Activated T-helper 1 cell treated with anti-CD3 and anti-CD28 coated beads, Interleukin-12 subunit alpha, Interleukin-12 subunit beta, Interleukin-2, Interleukin-4 antibody, amounts not matched to agents 30 ng/mL and 10 ng/mL and 1 ng/mL, durations not matched to agents 14 hours and 24 hours and 36 hours (primary cell): ENCODE results near the gene ZNF232. TPM values are rescaled to one million over a fixed set of nuclear protein-coding genes. Genes with fewer than 3 reads are reported as not detected.
A peak's percentile ranks its signal among the peaks of the same experiment; 100 is the strongest.
"Not testable (repeated sequence)": the region's sequence is repeated elsewhere in the genome, so short reads cannot be mapped to it uniquely, and the experiment has no call there.

ENCODE experiments used
- DNase-seq: peaks from one replicate; pipeline ENCODE4 v3.0.0; 2021; ENCODE audit warnings: low spot score
- H3K27ac Mint-ChIP-seq: one replicate; pipeline ENCODE4 v1.8.0; 2021; ENCODE audit warnings: mild to moderate bottlenecking, mixed read lengths
- H3K27me3 Mint-ChIP-seq: one replicate; pipeline ENCODE4 v1.8.0; 2022; ENCODE audit warnings: mild to moderate bottlenecking, moderate library complexity, mixed read lengths; ENCODE audit not compliant: insufficient read depth
- H3K36me3 Mint-ChIP-seq: one replicate; pipeline ENCODE4 v1.8.0; 2021; ENCODE audit warnings: low read depth, mixed read lengths
- H3K4me1 Mint-ChIP-seq: one replicate; pipeline ENCODE4 v1.8.0; 2021; ENCODE audit warnings: low read depth, mixed read lengths
- H3K4me3 Mint-ChIP-seq: one replicate; pipeline ENCODE4 v1.8.0; 2021; ENCODE audit warnings: mild to moderate bottlenecking, moderate library complexity, mixed read lengths
- H3K9me3 Mint-ChIP-seq: one replicate; pipeline ENCODE4 v1.8.0; 2021; ENCODE audit warnings: mixed read lengths
- intact Hi-C: fragments of 100-400 bp; cut with micrococcal nuclease; formaldehyde crosslinking; loops from one replicate; pipeline ENCODE4 v1.15.1; 2024
- total RNA-seq: library from RNA; stranded (reverse); gene quantifications from 2 replicates; pipeline ENCODE4 v1.2.3, GENCODE V29; 2022

The ZNF232 gene
- total RNA-seq, 1 donor from 2014 or later: 17.3 TPM

GRCh38 chr17:5126719-5127488, 15.2 kb upstream of the ZNF232 start:
- H3K27ac Mint-ChIP-seq: no peak overlapping the region
- intact Hi-C loops: no loop called here
- no peaks in the 10 kb centered on the region for H3K36me3 Mint-ChIP-seq
- no peaks in the 10 kb centered on the region for H3K4me1 Mint-ChIP-seq
- no peak for DNase-seq
- peaks cover 9% of the 10 kb centered on the region for H3K27me3 Mint-ChIP-seq
- H3K4me3 Mint-ChIP-seq: no peak overlapping the region
- H3K9me3 Mint-ChIP-seq: no peaks in the 10 kb centered on the region

GRCh38 chr17:5124896-5125295, 13.2 kb upstream of the ZNF232 start:
- H3K9me3 Mint-ChIP-seq, intact Hi-C loops, H3K36me3 Mint-ChIP-seq, H3K4me3 Mint-ChIP-seq, H3K27ac Mint-ChIP-seq, H3K4me1 Mint-ChIP-seq, DNase-seq: not testable (repeated sequence)
- peaks cover 20% of the 10 kb centered on the region for H3K27me3 Mint-ChIP-seq

GRCh38 chr17:5124125-5124760, 12.6 kb upstream of the ZNF232 start:
- peaks cover 22% of the 10 kb centered on the region for H3K27me3 Mint-ChIP-seq
- H3K27ac Mint-ChIP-seq, DNase-seq, H3K9me3 Mint-ChIP-seq, H3K36me3 Mint-ChIP-seq, intact Hi-C loops, H3K4me3 Mint-ChIP-seq, H3K4me1 Mint-ChIP-seq: not testable (repeated sequence)

GRCh38 chr17:5123343-5124124, 11.9 kb upstream of the ZNF232 start:
- no peak overlapping the region for H3K27ac Mint-ChIP-seq
- no peaks in the 10 kb centered on the region for H3K4me1 Mint-ChIP-seq
- H3K36me3 Mint-ChIP-seq: no peaks in the 10 kb centered on the region
- H3K4me3 Mint-ChIP-seq: no peak overlapping the region
- peaks cover 24% of the 10 kb centered on the region for H3K27me3 Mint-ChIP-seq
- intact Hi-C loops: no loop called here
- H3K9me3 Mint-ChIP-seq: no peaks in the 10 kb centered on the region
- DNase-seq: no peak

- Mint-ChIP-seq H3K27me3 (peaks cover 24% of the 10 kb centered on the region), H3K27ac (no peak overlapping the region), H3K4me3 (no peak overlapping the region), H3K9me3 (no peaks in the 10 kb centered on the region), H3K36me3 (no peaks in the 10 kb centered on the region), H3K4me1 (no peaks in the 10 kb centered on the region)
- no peak for DNase-seq
- intact Hi-C loops: no loop called here
These were observed 11.1 kb upstream of the ZNF232 start for GRCh38 chr17:5122586-5123342.

- intact Hi-C loops, H3K36me3 Mint-ChIP-seq, H3K9me3 Mint-ChIP-seq, H3K27ac Mint-ChIP-seq, H3K4me1 Mint-ChIP-seq, DNase-seq: not testable (repeated sequence)
- H3K4me3 Mint-ChIP-seq: peak overlapping the region; percentile 17
- peaks cover 31% of the 10 kb centered on the region for H3K27me3 Mint-ChIP-seq
These were observed 10.4 kb upstream of the ZNF232 start for GRCh38 chr17:5122056-5122455.

- H3K27ac Mint-ChIP-seq: no peak overlapping the region
- H3K4me1 Mint-ChIP-seq: no peaks in the 10 kb centered on the region
- intact Hi-C loops: no loop called here
- no peaks in the 10 kb centered on the region for H3K36me3 Mint-ChIP-seq
- no peak overlapping the region for H3K4me3 Mint-ChIP-seq
- DNase-seq: no peak
- peaks cover 37% of the 10 kb centered on the region for H3K27me3 Mint-ChIP-seq
- H3K9me3 Mint-ChIP-seq: peaks cover 3% of the 10 kb centered on the region
These were observed 9.6 kb upstream of the ZNF232 start for GRCh38 chr17:5121186-5121841.

- H3K4me3 Mint-ChIP-seq, H3K9me3 Mint-ChIP-seq, H3K27ac Mint-ChIP-seq, DNase-seq, H3K36me3 Mint-ChIP-seq, intact Hi-C loops, H3K4me1 Mint-ChIP-seq: not testable (repeated sequence)
- H3K27me3 Mint-ChIP-seq: peaks cover 38% of the 10 kb centered on the region
These were observed 8.9 kb upstream of the ZNF232 start for GRCh38 chr17:5120436-5121185.

- DNase-seq: no peak
- peaks cover 3% of the 10 kb centered on the region for H3K9me3 Mint-ChIP-seq
- H3K4me1 Mint-ChIP-seq: no peaks in the 10 kb centered on the region
- intact Hi-C loops: no loop called here
- H3K27ac Mint-ChIP-seq: no peak overlapping the region
- peaks cover 41% of the 10 kb centered on the region for H3K27me3 Mint-ChIP-seq
- H3K36me3 Mint-ChIP-seq: no peaks in the 10 kb centered on the region
- H3K4me3 Mint-ChIP-seq: no peak overlapping the region
These were observed 8.4 kb upstream of the ZNF232 start for GRCh38 chr17:5120036-5120435.

GRCh38 chr17:5118219-5118618, 6.5 kb upstream of the ZNF232 start:
- Mint-ChIP-seq H3K36me3 (peaks cover 7% of the 10 kb centered on the region), H3K9me3 (peaks cover 7% of the 10 kb centered on the region), H3K27me3 (peaks cover 37% of the 10 kb centered on the region), H3K4me3 (no peak overlapping the region), H3K4me1 (no peaks in the 10 kb centered on the region), H3K27ac (no peak overlapping the region)
- no peak for DNase-seq
- intact Hi-C loops: loop anchor here (10.0 kb wide), 1 partner anchor 83 kb away; the partner anchor contains the start of gene SLC52A1

GRCh38 chr17:5115673-5116651, 4.3 kb upstream of the ZNF232 start, which contains the start of gene USP6:
USP6 (plus strand) TSS chr17:5116032; CDS start chr17:5130368, 14,336 bp downstream.
- Mint-ChIP-seq H3K27me3 (peaks cover 25% of the 10 kb centered on the region), H3K9me3 (peaks cover 7% of the 10 kb centered on the region), H3K27ac (no peak within 1 kb of the TSS), H3K4me1 (peaks cover 3% of the 10 kb centered on the region), H3K4me3 (no peak within 1 kb of the TSS), H3K36me3 (peaks cover 12% of the 10 kb centered on the region)
- intact Hi-C loops: loop anchor here (10.0 kb wide), 1 partner anchor 81 kb away; the partner anchor contains the start of gene SLC52A1
- no peak for DNase-seq
